RPMI8226 (cell line): ENCODE measurements around the gene NNAT.

Source experiments
- DNase-seq: peaks from one replicate; pipeline ENCODE4 v3.0.0-alpha.2; 2015

NNAT gene

DNA sequence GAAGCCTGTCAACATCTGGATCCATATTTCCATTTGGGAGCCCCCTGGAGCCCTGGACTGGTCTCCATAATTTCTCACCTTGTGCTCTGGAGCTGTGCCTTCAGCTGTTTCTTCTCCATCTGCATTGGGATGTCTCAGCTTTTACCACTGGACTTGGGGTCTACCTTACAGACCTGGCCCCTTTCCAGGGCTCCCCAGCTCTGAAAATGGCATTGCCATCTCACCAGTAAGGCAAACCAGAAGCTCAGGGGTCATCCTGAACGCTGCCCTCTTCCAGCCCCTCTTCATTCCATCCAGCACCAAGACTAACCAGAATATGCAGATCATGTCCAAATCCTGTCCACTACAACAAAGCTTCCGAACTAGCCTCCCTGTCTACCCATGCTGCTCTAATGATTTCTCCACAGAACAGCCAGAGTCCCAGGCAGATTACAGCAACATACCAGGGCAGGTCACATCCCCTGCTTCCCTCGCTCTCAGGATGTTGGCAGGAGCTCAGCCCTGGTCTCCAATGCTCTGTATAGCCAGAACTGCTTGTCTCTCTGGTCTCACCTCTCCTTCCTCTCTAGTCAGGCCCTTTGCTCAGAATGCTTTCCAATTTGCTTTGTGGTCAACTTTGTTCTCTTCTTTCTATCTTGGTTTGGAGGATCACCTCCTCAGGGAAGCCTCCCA lies 17.7 kb upstream of the NNAT start:
- no peak for DNase-seq

DNA sequence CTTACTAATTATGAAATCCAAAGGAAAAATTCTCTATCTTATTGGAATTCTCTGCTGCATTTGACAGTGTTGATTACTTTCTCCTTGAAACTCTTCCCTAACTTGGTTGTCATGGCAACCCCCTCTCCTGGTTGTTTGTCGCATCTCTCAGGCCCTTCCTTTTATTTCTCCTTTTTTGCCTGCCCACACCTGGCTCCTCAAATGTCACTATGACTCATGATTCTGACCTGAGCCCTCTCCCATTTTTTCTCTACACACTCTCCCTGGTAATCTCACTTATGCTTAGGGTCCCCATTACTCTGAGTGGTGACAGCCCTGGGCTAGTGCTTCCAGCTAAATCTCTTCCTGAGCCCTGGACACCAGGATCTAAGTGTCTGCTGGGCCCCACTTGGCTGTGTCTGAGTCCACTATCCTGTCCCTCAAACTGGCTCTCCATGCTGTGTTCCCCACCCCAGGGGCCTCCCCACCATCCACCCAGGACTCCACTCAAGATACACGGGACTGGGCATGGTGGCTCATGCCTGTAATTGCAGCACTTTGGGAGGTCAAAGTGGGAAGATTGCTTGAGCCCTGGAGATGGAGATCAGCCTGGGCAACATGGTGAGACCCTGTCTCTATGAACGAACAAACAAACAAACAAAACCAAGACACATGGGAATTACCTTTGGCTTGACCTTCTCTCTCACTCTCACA lies 16.5 kb upstream of the NNAT start:
- no peak for DNase-seq

GRCh38 chr20:37505263-37506151 lies 15.5 kb upstream of the NNAT start:
- DNase-seq: no peak

- no peak for DNase-seq
These were observed 14.8 kb upstream of the NNAT start for GRCh38 chr20:37506152-37506725.

DNA sequence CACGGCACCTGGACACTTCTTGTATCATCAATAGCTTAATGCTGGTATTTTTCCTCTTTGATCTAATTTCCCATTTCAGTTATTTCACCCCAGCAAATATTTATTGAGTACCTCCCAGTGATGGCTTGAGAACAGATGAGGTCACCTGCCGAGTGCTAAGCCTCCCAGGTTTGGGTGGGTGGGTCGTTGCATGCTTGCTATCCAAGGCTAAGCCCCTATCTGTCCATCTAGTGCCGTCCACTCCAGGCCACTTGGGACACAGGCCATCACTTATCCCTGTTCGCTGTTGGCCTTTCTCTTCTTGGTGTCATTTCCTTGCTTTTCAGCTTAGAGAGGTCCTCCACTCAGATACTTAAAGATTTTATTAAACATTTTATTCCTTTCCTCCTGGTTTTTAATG lies 10.8 kb upstream of the NNAT start:
- no peak for DNase-seq

DNA sequence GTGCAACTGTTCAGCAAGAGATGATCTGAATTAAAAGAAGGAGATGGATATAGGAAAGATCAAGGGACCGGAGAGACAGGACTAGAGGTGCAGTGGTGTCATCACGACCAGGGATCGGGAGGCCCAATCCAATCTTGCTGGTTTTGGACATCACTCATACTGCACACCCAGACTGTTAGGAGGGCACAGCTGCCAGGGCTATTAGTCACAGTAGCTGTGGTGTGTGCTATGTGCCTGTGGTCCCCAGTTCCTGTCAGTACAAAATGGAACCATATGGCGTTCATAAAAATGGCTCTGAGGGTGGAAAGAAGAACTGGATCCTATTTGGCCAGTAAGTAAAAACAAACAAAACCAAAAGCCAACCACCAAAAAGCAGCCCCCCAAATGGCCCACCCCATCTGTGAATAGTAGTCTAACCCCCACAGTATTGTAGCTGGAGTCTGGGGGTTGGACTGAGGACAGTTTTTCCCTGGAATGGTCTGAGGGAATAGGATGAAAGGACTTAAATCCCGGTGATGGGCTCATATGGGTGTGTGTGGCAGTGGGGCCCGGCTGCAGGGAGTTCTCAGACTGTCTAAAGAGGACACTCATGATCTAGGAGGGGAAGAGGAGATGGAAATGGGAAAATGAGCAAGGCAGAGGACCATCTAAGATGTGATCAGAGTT lies 9.3 kb upstream of the NNAT start:
- DNase-seq: no peak

DNA sequence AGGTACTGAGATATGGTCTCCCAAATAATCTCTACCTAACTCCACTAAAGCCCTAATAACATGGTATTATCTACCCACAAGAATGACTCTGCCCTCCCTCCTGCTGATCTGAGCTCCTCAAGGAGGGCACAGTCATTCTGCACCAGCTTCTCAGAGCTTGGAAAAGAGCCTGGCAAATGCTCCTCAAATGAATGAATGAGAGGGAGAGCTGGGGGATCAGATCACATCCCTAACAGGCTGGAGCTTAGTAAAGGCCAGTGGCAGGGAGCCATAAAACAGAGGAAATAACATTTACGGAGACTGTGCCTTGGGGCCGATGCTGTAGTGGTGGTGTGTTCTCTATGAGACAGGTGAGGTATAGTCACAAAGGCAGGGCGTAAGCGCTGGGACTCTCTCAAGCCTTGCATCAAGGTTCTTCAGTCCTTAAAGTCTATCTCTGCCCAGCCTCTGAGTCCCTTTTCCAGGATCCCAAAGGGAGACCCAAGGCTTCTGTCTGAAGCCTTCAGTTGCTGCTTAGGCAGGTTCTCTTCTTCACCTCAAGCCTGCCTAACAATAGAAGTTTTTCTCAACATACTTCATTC lies 7.2 kb upstream of the NNAT start:
- DNase-seq: no peak

DNA sequence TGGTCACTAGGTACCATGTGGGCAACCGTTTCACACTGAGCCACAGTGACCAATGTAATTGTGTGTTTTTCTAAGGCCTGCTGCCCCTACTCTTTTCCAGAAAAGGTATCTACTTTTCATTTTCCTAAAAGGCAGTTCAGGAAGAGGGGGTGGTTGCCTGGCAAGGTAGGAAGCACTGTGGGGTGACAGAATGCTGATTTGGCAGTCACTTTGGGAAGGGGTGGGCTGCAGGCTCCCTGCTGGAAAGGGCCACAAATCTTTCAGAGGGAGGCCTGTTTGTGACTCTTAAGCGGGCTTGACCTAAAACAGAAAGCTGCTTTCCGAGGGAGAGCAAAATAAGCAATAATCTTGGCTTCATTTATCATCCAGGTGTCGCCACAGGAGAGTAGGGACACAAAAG lies 5.2 kb upstream of the NNAT start:
- no peak for DNase-seq

DNA sequence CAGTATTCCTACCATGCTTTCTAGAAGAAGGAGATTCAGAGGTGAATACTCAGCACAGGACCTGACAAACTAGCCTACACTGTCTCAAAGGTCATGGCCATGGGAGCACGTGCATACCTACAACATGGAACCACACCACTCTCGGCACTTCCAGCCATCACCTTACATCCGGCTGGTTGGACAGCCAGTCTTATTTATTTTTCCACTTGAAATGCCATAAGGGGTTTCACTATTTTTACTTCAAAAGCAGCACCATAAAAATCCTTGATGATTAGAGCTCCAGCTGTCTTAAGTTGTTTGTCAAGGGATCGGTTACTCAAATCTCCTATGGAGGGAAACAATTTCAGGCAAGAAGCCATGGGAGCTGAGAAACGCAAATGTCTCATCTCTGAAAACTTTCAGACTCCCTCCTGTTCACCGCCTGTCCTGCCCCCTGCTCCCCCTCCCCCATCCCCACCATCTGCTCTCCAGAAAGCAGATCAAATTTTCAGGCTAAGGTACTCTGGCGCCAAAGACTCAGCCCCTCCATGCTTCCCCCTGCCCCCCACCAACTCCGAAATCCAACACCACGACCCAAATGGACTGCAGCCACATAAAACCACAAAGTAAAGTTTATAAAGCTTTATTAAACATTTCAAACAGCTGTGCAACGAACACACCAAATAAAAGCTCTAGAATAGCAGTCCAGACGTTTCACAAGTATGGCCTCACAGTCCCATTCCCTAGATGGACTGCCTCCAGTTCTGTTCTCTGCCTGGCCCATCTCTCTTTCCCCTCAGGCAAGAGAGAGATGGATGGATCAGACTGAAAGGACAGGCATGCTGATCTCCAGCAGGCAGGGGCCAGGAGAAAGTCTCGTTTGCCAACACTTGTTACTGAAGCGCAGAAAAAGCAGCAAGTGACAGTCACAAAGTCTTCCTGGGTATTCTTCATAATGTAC lies 4.0 kb upstream of the NNAT start:
- DNase-seq: no peak

- DNase-seq: no peak
These were observed 3.0 kb upstream of the NNAT start for GRCh38 chr20:37518059-37518458.

GRCh38 chr20:37518606-37519507 lies 2.2 kb upstream of the NNAT start:
- DNase-seq: no peak

DNA sequence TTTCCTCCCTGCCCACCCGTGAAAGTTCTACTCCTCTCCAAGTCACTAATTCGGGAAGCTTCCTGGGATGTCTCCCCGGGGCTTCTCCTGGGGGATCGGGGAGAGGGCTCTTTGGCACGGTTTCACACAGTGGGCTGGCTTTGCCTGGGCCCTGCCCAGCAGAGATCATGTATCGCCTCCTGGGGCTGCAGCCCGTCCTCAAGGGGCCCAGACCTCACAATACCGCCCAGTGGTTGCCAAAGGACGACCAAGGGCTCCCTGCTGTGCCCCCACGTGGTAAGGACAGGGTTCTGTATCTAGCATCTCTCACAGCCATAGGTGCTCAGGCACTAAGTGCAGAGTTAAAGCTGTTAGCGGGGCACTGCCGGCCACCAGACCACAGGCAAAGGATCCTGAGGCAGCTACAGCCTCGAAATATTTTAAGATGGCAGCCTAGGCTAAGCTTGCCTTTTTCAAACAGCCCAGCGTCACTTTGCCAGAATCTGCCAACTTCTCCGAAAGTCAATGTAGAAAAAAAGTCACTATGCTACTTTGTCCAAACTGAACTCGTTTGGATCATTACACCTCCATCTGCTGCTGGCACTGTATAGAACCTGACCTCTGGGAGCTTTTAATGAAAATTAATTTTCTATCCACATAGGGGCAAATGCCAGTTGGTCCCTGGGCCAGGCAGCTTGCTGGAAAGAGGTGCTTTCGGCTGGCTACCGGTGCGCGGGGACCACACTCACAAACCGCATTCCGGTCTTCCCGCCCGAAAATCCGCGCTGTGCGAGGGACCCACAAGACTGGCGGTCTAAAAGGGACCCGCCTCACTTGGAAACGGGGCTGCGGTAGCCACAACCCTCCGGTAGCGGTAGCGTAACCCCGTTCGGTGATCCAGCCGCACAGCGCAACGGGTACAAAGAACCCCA lies 1.3 kb upstream of the NNAT start:
- no peak for DNase-seq

DNA sequence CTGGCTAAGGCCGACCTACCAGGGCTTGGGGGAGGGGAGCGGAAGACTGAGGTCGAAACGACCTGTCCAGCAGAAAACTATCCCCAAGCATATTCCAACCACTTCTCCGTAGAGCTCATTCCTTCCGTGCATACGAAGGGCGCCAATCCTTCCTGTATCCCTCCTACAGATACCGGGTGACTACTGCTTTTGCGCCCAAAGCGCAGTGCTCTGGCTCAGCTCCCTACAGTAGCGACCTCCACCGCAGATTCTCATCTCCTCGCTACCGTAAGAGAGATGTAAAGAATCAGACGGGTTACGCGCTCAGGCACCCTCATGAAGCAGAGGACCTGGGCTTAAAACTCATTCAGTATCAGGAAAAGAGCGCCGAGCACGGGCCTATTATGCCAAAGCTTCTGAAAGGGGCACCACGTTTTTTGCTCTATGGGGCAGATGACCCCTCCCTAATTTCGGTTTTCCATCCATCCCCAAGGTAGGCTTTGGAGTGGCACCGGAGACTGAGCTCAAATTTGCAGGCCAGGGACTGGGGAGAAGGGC lies 563 bp upstream of the NNAT start:
- no peak for DNase-seq

DNA sequence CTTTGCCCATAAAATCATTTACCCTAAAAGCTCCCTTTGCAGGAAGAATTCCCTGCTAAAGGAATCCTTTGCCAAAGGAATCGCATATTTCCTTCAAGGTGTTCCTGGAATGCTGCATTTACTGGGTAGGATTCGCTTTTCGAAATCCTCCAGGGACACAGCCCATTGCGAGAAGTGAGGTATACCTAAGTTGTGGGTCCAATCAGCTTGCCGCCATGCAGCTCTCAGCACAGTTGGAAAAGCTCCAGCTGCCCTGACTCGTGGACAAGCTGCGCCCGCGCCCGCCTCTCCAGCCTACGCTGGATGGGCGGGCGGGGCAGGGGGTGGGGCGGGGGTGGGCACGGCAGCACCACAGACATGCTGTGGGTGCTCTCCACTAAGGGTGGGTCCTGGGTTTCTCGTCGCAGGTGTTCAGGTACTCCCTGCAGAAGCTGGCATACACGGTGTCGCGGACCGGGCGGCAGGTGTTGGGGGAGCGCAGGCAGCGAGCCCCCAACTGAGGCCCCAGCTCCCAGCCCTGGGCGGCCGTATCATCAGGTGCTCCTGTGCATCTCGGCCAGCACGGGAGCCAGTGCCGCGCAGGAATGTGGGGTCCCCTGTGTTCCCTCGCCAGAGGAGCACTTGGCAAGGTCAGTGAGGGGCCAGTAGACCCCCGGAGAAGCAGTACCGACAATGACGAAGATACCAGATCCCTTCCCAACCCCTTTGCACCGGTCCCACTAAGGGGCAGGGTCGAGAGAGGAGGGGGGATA lies 1.4 kb downstream of the NNAT start:
- no peak for DNase-seq

DNA sequence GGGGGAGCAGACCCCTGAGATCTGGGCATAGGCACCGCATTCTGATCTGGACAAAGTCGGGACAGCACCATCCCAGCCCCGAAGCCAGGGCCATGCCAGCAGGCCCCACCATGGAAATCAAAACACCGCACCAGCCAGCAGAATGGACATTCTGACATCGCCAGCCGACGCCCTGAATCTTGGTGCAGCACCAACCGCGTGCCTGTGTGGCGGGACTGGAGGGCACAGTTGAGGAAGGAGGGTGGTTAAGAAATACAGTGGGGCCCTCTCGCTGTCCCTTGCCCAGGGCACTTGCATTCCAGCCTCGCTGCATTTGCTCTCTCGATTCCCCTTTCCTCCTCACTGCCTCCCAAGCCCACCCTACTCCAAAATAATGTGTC lies 2.0 kb downstream of the NNAT start:
- no peak for DNase-seq

- no peak for DNase-seq
These were observed 3.1 kb downstream of the NNAT start for GRCh38 chr20:37523911-37524700.
